SU-DHL-6 (cell line): Measurements from ENCODE around the gene PPL.

ENCODE experiments used
- H2AFZ ChIP-seq: fragments of 200-600 bp; sonication (generic); 2 replicates; pipeline ENCODE4 v1.6.1; 2014; ENCODE audit warnings: low read depth, mild to moderate bottlenecking, moderate library complexity, mixed read lengths, antibody characterized with exemption, low read length; ENCODE audit not compliant: severe bottlenecking
- H3F3A ChIP-seq: fragments of 200-600 bp; shearing (Covaris generic); 2 replicates; pipeline ENCODE4 v1.6.0; 2016; ENCODE audit warnings: antibody characterized with exemption, mild to moderate bottlenecking; ENCODE audit not compliant: insufficient read depth
- H3K27ac ChIP-seq: fragments of 200-600 bp; sonication (generic); 2 replicates; pipeline ENCODE4 v1.5.1; 2016; ENCODE audit warnings: low read depth, mild to moderate bottlenecking, low read length, moderate library complexity, mixed read lengths
- H3K27me3 ChIP-seq: fragments of 200-600 bp; sonication (generic), shearing (Covaris generic); 2 replicates; pipeline ENCODE4 v1.6.0; 2014; ENCODE audit warnings: mild to moderate bottlenecking, low read length
- H3K36me3 ChIP-seq: fragments of 200-600 bp; sonication (generic); 2 replicates; pipeline ENCODE4 v1.6.1; 2014; ENCODE audit warnings: mild to moderate bottlenecking, low read length, mixed read lengths
- H3K4me2 ChIP-seq: fragments of 300-600, 200-600 bp; shearing (Covaris generic), sonication (generic); 2 replicates; pipeline ENCODE4 v1.6.0; 2014; ENCODE audit warnings: low read length, low read depth, mild to moderate bottlenecking; ENCODE audit not compliant: poor library complexity, severe bottlenecking
- H3K4me3 ChIP-seq: fragments of 200-600 bp; sonication (generic); 2 replicates; pipeline ENCODE4 v1.5.1; 2014; ENCODE audit warnings: antibody characterized with exemption, low read length, mild to moderate bottlenecking, mixed read lengths; ENCODE audit not compliant: insufficient read depth, poor library complexity, severe bottlenecking
- H3K79me2 ChIP-seq: fragments of 200-600 bp; sonication (generic); 2 replicates; pipeline ENCODE4 v1.6.1; 2014; ENCODE audit warnings: mild to moderate bottlenecking, low read length, moderate library complexity; ENCODE audit not compliant: insufficient read depth
- H3K9ac ChIP-seq: fragments of 200-600 bp; sonication (generic); 2 replicates; pipeline ENCODE4 v1.7.0; 2014; ENCODE audit warnings: mild to moderate bottlenecking, low read length
- H3K9me2 ChIP-seq: fragments of 200-600 bp; sonication (generic); replicated peaks from 2 replicates; pipeline ENCODE4 v1.6.1; 2014; ENCODE audit warnings: low read length; ENCODE audit not compliant: insufficient read depth
- H3K9me3 ChIP-seq: fragments of 200-600 bp; sonication (generic); 2 replicates; pipeline ENCODE4 v1.6.1; 2014; ENCODE audit warnings: low read length, mixed read lengths; ENCODE audit not compliant: insufficient read depth
- H4K20me1 ChIP-seq: fragments of 200-600 bp; sonication (generic); 2 replicates; pipeline ENCODE4 v1.6.1; 2014; ENCODE audit warnings: low read depth, mild to moderate bottlenecking, antibody characterized with exemption, low read length, moderate library complexity, mixed read lengths
- CTCF ChIP-seq: fragments of 200-600 bp; sonication (generic); IDR thresholded peaks from one replicate; pipeline ENCODE4 v1.5.1; 2017; ENCODE audit warnings: antibody characterized with exemption, mild to moderate bottlenecking, low read length, moderate library complexity; ENCODE audit not compliant: insufficient read depth, poor library complexity, severe bottlenecking
- EZH2phosphoT487 ChIP-seq: fragments of 200-600 bp; sonication (generic), shearing (Covaris generic); conservative IDR thresholded peaks from 2 replicates; pipeline ENCODE4 v1.6.1; 2018; ENCODE audit warnings: mild to moderate bottlenecking, antibody characterized with exemption, low read length, moderate library complexity, mixed read lengths

Gene PPL

GRCh38 chr16:4942481-4942880 is 5.5 kb upstream of the PPL start:
- no peak overlapping the region for H2AFZ ChIP-seq
- H3K36me3 ChIP-seq = no peaks in the 10 kb centered on the region
- H3K9ac ChIP-seq = no peak overlapping the region
- H3K4me2 ChIP-seq = no peak overlapping the region
- no peaks in the 10 kb centered on the region for H3K79me2 ChIP-seq
- no peaks in the 10 kb centered on the region for H3K9me3 ChIP-seq
- H3K4me3 ChIP-seq = no peak overlapping the region
- TF ChIP-seq EZH2phosphoT487 = no peak
- TF ChIP-seq CTCF = no peak
- H3F3A ChIP-seq = no peaks in the 10 kb centered on the region
- no peaks in the 10 kb centered on the region for H3K9me2 ChIP-seq
- H3K27ac ChIP-seq = no peak overlapping the region
- no peaks in the 10 kb centered on the region for H4K20me1 ChIP-seq
- no peaks in the 10 kb centered on the region for H3K27me3 ChIP-seq

- Histone ChIP-seq H3K36me3 (no peaks in the 10 kb centered on the region), H3K27ac (no peak overlapping the region), H3K27me3 (no peaks in the 10 kb centered on the region), H3K9me3 (no peaks in the 10 kb centered on the region), H3F3A (no peaks in the 10 kb centered on the region), H3K9ac (no peak overlapping the region), H4K20me1 (no peaks in the 10 kb centered on the region), H3K9me2 (no peaks in the 10 kb centered on the region), H2AFZ (no peak overlapping the region), H3K4me2 (no peak overlapping the region), H3K79me2 (no peaks in the 10 kb centered on the region), H3K4me3 (no peak overlapping the region)
- TF ChIP-seq EZH2phosphoT487 = no peak
- TF ChIP-seq CTCF = no peak
Measured at GRCh38 chr16:4940719-4941118, 3.8 kb upstream of the PPL start.

GRCh38 chr16:4938683-4939030 is 1.7 kb upstream of the PPL start:
- H3K79me2 ChIP-seq = no peaks in the 10 kb centered on the region
- H4K20me1 ChIP-seq = no peaks in the 10 kb centered on the region
- no peak overlapping the region for H2AFZ ChIP-seq
- no peaks in the 10 kb centered on the region for H3K27me3 ChIP-seq
- no peak overlapping the region for H3K4me2 ChIP-seq
- no peak overlapping the region for H3K4me3 ChIP-seq
- TF ChIP-seq EZH2phosphoT487 (no peak), CTCF (no peak)
- H3K27ac ChIP-seq = no peak overlapping the region
- H3K9me3 ChIP-seq = no peaks in the 10 kb centered on the region
- no peaks in the 10 kb centered on the region for H3F3A ChIP-seq
- H3K9me2 ChIP-seq = no peaks in the 10 kb centered on the region
- no peaks in the 10 kb centered on the region for H3K36me3 ChIP-seq
- no peak overlapping the region for H3K9ac ChIP-seq
